Eye (tissue), 1 donor: ENCODE data around the gene COL19A1.

ENCODE experiments used
- DNase-seq: peaks from one replicate; pipeline ENCODE4 v3.0.0-alpha.2; 2015

The COL19A1 gene

DNA sequence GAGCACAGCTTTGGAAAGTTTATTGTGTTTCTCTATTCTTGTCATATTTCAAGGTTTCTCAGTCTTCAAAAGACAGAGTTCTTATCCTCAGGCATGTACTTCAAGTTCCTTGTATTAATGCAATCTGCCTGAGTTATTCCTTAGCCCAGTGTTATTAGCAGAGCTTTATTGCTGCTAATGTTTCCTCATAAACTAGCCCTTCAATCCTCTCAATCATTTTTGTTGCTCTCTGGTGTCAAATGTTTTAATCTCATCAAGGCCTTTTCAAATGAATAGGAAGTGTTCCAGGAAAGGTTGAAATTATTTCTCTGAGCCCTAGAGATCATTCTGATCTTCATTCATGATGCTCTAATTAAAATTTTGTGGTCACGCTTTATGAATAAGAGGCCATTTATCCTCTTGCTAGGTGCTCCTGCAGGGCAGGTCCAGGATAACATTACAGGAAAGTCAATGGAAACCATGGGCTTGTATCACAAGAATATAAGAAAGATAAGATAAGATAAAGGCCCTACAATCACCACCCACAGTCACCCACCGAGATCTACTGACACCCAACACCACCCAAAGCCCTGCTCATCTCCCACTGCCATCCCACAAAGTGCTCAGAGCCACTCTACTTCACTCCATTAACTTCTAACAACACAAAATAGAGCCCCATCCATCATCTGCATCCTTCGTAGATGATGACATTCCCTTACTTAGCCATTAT is 310.6 kb downstream of the COL19A1 start:
- DNase-seq, result no peak

DNA sequence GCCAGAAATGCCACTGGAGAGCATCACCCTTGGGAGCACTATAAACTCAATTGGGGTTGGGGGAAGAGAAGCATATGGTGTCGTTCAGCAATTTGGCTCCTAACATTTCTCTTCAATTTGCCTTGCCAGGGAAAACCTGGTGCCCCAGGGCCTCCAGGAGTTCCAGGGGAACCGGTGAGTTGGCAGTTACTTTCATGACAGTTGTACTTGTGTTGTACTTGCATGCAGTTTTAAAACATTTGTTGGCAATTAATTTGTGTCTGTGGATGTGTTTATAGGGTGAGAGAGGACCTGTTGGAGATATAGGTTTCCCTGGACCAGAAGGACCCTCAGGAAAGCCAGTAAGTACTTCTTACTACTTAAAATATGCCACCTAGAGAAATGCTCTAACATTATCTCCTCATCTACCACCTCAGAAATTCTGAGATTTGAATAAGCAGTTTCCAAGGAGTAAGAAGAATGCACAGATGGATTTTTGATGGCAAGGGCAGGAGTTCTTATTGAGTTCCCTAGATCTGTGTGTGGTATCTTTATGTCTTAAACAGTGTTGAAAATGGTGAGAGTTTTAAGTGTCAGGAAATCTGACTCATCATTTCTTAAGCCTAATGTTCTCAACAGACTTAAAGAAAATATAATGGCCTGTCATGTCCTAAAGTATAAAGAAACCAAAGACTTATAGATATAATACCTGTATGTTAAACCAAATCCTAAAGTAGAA is 314.0 kb downstream of the COL19A1 start:
- DNase-seq, result no peak

DNA sequence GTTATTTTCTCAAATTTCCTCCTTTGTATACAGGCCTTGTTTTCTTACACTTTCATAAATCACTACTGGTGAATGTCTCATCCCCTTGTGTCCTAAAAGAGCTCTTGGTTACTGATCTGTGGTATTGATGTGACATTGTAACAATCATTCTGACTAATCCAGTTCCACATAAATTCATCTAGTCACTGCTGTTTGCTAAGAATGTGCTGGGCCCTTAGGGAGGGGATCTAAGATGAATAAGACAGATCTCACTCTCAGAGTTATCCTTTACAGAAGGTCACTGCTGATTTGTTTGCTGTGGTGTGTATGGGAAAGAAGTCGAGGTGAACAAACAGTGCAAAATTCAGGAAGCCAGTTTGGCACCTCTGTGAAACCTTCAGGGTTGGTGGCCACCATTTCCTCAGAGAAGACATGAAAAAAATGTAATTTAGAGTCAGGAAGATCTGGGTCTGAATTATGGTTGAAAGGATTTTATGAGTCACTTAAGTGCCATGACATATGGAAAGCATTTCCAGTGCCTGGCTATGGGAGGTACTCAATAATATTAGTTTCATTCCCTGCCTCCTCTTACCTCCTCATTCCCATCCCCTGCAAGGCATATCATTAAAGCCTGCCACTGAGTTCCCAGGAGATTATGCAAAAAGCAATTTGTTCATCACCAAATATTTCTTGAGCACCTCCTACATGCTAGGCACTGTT is 314.7 kb downstream of the COL19A1 start:
- DNase-seq, result no peak

DNA sequence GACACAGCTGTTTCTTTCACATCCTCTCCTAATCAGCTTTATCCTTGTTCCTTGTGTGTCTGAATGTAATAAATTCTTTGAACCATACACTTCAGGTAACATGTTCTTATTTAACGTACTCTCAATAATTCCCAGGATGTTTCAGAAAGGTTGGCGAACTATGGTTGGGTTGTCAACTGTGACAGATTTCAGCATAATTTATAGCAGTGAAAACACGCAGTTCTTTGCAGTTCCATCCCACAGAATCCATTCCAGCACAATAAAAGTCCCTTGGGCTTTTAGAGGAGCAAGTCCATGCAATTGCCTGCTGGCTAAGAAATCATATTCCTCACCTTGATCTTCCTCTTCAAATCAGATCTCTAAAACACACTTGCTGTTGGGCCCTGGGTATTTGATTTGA is 317.2 kb downstream of the COL19A1 start:
- no peak for DNase-seq

DNA sequence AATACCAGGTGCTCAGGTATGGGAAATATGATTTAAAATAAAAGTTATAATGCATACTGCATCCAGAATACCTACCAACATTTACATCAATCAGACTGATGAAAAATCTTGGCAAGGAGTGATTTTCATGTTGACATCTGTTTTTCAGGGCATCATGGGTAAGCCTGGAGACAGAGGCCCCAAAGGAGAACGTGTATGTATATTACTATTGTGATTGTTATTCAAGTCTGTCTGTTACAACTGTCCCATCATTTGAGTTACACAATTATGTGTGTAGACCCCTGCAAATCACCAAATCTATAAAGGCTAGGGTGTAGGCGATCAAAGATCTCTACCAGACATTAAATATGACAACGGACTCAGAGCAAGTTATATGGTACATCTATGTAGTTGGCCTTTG is 318.4 kb downstream of the COL19A1 start:
- DNase-seq, result no peak

DNA sequence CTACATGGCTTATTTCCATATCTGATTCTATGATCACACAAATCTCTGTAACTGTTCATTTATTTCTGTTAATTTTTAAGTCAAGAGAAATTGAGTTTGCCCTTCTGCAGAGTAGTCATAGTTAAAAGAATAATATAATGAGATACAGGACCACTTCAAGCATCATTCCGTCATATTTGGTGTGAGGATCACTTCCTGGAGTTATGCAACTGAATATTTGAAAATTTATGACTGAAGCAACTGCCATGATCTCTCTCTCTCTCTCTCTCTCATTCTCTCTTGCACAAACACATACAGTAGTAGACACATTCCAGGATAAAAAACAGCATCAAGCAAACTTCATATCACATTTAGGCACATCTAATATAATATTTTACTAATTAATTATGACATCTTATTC is 320.1 kb downstream of the COL19A1 start:
- no peak for DNase-seq

DNA sequence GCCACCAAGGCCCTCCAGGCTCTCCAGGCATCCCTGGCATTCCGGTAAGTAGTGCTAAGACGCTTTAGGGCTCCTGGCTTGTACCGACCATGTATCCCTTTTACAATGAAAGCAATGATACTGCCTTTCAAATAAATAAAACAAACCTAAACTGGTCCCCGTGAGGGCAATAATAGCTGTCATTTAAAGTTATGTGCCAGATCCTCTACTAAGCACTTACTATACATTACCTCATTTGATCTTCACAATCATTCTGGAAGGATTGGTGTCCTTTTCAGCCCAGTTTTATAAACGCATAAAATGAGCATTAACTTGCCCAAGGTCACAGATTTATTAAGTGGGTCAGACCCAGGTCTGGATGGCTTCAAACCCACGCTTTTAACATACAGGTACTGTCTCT is 321.8 kb downstream of the COL19A1 start:
- DNase-seq, result no peak

DNA sequence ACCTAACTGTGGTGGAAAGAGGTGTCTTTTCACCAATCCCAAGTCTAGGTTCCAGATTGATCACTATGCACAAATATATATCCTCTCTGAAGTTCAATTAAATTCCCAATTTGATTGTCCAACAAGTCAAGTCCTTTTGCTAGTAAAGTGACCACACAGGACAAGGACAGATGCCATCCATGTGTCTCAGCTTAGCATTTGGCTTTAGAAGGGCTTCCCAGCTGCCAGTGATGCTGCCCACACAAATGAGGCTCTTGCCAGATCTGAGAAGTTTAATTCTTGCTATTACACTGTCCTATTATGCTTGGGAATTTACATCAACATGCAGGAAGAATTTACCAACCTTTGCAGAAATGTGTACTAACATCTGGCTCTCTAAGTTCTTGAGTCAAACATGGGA is 328.1 kb downstream of the COL19A1 start:
- no peak for DNase-seq

DNA sequence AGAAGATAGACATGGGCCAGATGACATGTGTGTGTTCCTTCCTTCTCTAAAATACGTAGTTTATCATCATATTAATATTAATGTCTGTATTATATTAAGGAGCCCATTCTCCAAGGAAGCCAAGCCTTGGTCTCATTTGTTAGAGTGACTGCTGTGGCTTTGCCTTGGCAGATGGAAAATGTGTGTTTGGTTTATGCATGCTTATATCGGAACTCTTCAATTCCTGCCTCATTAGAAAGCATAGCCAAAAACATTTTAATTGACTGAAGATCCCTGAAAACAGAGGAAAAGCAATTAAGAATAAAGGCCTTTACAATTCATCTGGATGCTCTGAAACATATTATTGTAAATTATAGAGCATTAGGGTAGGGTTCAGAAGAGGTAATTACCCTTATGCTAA is 330.2 kb downstream of the COL19A1 start:
- no peak for DNase-seq

DNA sequence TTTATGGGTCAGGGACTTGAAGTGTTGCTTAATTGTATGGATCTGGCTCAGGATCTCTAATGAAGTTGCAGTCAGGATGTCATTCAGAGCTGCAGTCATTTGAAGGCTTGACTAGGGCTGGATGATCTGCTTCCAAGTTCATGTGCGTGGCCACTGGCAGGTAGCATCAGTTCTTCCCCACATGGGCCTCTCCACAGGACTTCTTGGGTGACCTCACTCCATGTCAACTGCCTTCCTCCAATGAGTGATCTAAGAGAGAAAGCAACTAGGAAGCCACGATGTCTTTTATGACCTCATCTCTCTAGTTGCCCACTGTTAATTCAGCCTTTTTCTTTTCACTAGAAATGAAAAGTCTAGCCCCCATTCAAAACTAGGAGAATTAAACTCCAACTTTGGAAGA is 332.4 kb downstream of the COL19A1 start:
- no peak for DNase-seq

DNA sequence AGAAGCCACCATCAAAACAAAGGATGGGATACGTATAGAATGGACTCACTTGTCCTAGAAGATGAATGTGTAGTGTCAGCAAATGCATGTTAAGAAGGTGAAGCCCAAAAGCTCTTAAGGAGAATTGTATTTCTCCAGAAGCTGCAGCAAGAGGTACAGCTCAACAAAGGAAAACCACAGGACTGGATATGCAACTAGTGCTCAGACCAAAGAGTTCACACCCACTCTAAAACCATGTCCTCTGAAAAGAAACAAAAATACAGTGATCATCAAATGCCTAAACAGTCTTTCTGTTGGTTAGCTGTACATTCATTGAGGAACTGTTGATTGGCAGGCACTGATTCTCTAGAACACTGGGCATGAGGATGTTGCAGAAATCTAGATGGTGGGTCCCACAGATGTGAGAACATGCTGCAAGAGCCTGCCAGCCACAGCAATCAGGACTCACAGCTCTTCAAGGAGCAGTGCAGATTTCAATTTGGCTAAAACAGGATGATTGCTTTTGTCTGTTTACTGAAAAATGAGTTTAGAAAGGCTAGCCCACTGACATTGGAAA is 342.0 kb downstream of the COL19A1 start:
- DNase-seq, result no peak

DNA sequence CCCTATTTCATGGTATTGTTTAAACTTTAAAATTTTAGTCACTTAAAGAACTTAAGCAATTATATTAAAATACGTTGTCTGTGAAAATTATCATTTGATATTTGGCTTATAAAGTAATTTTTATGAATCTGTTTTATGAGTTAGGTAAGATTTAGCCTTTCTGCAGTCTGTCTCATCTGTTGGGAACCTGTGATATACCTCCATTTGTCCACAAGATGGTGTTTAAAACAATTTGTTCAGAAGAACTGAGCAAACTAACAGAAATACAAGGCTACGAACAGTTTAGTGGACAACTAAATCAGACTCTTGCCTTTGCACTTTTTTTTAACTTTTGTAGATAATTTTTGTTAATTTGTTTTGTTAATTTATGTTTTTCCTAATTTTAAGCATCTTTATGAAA is 344.1 kb downstream of the COL19A1 start:
- DNase-seq, result no peak

DNA sequence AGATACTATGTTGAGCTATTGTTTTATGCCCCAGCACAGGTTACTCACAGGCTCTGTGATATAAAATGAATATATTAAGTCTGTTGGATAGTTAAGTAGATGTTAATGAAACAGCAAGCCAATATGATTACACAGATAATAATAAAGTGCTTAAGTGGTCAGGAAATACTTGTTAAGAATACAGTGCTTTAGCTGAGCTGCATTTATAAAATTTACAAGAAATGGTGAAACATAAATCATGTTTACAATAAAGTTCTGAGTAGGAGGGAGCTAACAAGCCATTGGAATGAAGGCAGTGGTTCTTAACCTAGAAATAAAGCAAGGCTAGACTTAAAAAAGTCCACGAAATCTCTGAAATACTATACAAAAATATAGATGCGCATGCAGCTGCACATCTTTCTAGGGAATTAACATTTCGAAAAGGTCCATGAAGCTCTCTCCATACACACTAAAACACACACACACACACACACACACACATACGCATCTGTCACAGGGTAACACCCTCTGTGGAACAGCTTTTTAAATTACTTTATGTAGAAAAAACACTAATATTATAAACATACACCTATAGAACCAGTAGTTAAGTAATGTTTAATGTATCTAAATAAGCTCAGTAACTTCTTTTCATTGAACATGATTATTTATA is 349.2 kb downstream of the COL19A1 start:
- DNase-seq, result no peak

DNA sequence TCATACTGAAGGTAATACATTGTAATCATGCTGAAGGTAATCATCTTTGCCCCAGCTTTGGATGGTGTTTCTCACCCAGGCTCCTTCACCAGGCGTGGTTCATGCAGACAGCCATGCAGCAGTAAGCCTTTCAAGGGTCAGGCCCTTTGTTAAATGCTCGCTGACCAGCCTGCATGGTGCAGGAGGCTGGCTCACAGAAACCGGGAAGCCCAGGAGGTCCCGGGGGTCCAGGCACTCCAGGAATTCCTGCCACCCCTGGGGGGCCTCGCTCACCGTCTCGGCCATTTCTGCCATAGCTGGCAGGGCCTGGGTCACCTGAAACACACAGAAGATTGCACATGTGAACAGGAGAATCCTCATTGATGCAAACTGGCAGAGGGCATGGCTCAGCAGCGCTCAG is 350.4 kb downstream of the COL19A1 start:
- no peak for DNase-seq

DNA sequence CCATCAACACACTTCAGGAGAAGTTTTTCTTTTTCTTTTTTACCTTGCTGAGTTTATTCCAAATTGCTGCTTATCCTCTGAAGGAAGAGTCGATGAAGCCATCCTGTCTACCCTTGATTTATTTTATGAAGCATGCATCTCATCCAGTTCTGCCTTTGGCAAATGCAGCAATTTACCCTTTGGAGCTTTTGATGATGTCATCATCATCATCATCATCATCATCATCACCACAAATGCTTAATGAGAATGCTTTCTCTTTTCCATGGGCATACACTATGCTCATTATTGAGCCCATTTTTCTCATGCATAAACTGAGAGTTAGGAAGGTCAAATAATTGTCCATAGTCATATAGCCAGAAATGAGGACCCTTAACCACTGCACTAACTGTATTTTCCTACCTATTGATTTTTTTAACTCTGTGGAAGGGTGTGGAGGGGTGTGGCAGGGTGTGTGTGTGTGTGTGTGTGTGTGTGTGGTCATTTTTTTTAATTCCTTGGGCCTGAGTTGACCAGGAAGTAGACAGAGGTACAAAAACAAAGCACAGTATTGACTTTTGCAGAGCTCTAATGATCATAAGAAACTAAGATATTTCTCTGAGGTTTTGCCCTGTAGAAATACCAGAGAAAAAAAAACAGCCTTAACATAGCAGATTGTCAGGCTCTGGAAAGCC is 353.7 kb downstream of the COL19A1 start:
- no peak for DNase-seq

DNA sequence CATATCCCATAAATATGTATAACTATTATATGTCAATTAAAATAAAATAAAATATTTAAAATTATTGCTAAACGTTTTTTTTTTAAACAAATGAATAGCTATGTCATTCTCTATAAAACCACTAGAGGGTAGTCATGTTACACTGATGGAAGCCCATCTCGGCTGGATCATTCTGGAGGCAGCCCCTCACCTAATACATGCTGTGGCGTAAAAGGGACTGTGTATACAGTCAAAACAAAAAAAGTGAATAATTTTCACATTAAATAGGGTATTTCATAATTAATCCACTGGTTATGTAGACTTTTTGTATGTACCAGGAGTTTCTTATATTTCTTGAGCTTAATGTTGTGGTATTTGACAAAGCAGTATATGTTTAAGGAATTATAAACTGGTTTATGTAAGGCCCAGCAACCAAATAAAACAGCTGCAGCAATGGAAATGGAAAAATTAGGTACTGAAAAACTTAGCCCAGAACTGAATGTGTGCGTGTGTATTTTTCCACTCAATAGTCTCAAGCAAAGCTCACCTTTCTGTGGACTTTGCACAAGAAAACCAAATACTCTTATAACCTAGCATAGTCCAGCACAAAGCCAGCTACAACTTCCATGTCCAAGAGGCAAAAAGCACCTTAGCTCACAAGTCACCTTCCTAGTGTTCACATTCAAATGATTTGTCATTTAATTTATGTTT is 354.8 kb downstream of the COL19A1 start:
- DNase-seq, result peak; percentile 78

DNA sequence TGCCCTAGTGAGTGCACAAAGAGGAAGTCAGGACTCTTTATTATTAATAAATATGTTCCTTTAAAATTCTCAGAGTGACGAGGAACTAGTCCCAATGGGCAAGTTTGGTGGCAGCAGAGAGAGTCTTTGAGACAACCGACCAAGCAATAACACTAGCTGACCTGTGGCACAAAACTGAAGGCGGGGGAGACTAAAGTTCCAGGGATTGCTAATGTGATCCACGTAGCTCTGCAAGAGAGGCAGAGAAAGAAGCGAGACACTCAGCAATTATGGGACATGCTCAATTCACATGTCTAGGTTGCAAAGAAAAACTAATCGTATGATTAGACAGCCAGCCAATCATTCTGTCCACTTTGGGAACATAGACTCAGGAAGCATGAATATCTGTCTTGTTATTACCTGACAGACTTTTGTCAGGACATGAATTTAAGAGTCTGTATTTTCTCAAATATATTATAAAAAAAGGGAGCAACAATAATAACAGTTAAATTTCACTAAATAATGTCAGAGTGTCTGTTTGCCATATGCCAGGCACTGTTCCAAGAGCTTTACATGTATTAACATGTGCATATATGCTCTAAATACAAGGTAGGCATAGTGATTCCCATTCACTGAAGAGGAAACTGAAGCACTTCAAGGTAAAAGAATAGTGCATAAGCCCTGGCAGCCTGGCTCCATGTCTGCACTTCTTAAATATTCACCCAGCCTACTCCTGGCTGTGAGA is 355.5 kb downstream of the COL19A1 start:
- DNase-seq, result no peak

DNA sequence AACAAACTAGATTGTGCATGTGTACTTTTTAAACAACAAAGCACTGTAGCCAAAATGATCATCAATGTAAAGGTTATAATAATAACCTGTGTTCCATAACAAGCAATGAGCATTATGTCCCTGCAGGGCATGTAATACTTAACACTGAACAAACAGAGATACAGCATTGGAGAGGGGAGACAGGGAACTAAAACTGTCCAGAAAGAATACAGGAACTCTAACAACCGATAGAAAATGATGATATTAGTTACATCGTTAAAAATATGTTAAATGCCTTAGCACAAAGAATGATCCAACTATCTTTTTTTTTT is 356.0 kb downstream of the COL19A1 start:
- DNase-seq, result no peak

DNA sequence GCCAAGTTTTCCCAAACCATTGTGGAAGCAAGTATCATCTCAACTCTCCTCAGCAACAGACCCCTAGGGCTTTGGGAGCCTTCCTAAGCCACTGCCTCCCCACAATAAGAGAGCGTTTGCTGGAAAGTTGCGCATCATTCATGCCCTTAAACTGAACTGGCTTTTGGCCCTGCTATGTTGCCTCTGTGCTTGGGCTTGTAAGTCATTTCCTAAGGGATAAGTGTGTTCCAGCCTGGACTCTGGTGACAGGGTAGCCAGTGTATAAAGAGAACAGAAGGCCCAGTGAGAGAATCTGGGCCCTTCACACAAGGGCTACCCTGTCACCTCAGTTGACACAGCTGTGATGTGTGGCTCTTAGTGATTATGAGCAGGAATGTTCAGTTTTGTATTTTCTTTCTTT is 358.7 kb downstream of the COL19A1 start:
- no peak for DNase-seq

DNA sequence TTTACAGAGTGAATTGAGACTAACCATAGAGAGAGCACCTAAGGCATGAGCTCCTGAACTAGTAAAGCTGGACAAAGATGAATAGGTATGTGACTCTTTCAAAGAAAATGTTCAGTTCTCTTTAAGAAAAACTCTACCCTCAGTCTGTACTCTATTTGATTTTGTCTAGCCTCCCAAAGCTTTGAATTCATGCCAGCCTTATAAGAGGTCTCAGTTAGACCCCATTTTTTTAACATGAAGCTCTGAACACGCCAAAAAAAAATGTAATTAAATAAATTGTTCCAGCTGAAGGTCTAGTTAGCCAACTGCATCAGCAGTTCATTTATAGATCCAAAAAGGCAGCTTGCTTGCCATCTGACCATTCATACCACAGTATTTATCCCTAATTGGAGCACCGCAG is 365.0 kb downstream of the COL19A1 start:
- peak; percentile 41 for DNase-seq

DNA sequence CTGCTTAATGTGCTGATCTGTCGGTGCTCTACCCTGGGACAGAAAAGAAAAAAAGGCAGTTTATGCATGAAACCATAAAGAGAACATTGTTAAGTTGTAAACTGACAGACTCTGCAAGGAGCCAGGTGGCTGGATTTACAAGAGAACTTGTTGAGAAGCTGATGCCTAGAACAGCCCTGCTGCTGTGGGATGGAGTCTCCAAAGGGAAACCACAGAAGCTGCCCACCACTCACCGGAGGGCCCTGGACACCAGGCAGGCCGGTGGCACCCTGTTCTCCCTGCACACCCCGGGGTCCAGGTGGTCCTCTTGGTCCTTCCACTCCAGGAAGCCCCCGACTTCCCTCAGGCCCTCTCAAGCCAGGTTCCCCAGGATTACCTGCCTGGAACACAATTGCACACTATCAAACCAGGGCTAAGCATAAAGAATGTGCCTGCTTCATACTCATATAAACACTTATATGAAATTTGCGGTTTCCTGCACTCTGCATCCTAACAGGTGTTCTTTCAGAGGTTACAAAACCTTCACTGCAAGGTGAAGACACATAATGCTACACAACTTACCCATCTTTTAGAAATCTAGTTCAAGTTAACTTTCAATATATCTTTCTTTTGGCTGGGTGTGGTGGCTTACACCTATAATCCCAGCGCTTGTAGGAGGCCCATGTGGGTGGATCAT is 368.3 kb downstream of the COL19A1 start:
- no peak for DNase-seq
